ENCODE measurements around the gene LZTS3.

DNA sequence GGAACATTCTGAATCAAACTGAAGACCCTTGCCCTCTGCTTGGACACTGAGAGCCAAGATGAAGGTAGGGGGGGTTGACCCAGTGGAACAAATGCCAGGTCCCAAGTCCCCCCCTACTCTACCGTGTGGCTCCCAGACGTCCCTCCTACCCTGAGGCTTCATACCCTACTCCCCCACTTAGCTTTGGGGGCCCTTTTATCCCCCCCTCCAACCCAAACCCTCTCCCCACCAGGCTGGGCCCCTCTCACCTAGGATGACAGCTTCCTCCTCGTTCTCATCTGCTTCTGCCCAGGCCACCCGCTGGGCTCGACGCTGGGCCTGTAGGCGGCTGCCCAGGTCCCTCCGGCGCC is 29.6 kb upstream of the LZTS3 start:
- TF ChIP-seq CTCF (IDR thresholded peaks at IDR 0.05) = no peak
- TF ChIP-seq POLR2A (IDR thresholded peaks at IDR 0.05; ENCODE audit: low read depth) = no peak
